GM21367 (cell line): ENCODE measurements around the gene PDCD5.
A peak's percentile ranks its signal among the peaks of the same experiment; 100 is the strongest.
"Not testable (repeated sequence)": the region's sequence is repeated elsewhere in the genome, so short reads cannot be mapped to it uniquely, and the experiment has no call there.

Experiments
- ATAC-seq: cut with Tn5 transposase; IDR thresholded peaks from one replicate; pipeline ENCODE4 v1.9.1; 2021; ENCODE audit not compliant: unreplicated experiment

PDCD5 gene

DNA sequence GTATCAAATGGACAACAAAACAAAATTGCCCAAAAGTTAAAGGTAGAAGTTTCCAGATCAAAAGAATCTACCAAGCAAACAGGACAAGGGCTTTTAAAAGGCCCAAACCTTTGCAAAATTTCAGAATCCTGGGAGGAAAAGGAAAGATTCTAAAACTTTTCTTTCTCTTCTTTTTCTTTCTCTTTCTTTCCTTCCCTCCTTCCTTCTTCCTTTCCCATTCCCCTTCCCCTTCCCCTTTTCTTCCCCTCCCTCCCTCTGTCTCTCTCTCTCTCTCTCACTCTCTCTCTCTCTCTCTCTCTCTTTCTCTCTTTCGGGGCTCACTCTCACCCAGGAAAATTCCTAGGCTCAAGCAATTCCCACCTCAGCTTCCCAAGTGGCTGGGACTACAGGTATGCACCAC is 4.2 kb upstream of the PDCD5 start:
- ATAC-seq: no peak

DNA sequence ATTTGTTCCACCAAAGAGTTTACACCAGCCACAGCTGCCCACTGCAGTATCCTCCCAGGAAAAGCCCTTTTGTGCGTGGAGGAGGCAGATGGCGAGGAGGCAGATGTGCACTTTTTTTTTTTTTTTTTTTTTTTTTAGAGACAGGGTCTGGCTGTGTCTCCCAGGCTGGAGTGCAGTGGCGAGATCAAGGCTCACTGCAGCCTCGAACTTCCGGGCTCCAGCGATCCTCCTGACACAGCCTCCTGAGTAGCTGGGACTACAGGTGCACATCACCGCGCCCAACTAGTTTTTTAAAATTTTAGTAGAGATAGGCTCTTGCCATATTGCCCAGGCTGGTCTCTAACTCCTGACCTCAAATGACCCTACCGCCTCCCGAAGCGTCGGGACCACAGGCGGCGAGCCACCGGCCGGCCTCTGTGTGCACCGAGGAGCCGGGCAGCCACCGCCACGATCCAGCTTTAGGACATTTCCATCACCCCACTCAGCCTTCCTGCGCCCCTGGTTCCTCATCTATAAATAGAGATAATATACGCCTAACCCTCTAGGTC is 563 bp upstream of the PDCD5 start:
- peak; percentile 17 for ATAC-seq

DNA sequence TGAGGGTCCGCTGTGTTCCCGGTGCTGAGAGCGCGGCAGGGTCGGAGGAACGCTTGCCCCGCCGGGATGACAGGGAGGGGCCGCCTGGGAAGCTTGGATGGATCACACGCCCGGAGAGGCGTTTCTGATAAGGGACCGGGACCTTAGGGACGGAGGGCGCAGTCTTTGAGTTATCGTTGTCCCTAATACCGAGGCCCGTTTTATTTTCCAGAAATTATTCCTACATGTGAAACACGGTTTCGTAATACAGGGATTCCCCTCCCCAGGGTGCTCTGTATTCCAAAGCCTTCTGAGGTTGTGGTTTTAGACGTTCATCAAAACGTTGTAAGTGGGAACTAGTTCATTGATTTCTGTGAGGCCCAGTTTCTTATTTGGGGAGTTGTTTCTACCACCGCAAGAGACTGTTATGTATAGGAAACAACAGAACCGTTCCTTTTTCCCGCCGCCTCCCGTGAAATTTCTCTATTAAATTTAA is 752 bp downstream of the PDCD5 start:
- no peak for ATAC-seq

DNA sequence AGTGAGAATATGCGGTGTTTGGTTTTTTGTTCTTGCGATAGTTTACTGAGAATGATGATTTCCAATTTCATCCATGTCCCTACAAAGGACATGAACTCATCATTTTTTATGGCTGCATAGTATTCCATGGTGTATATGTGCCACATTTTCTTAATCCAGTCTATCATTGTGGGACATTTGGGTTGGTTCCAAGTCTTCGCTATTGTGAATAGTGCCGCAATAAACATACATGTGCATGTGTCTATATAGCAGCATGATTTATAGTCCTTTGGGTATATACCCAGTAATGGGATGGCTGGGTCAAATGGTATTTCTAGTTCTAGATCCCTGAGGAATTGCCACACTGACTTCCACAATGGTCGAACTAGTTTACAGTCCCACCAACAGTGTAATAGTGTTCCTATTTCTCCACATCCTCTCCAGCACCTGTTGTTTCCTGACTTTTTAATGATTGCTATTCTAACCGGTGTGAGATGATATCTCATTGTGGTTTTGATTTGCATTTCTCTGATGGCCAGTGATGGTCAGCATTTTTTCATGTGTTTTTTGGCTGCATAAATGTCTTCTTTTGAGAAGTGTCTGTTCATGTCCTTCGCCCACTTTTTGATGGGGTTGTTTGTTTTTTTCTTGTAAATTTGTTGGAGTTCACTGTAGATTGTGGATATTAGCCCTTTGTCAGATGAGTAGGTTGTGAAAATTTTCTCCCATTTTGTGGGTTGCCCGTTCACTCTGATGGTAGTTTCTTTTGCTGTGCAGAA is 6.9 kb downstream of the PDCD5 start:
- ATAC-seq: not testable (repeated sequence)

DNA sequence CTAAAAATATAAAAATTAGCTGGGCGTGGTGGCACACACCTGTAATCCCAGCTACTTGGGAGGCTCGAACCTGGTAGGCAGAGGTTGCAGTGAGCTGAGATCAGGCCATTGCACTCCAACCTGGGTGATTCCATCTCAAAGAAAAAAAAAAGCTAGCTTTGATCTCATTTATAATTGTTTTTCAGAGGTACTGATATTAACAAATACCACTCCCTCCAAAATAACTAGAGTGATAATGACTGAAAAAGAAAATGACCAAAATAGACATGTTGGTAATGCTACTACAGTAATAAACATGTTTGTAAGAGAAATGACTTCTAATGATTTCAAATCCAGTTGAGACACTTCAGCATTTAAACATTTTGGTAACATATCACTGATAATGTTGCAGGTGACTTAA is 13.0 kb downstream of the PDCD5 start:
- no peak for ATAC-seq

DNA sequence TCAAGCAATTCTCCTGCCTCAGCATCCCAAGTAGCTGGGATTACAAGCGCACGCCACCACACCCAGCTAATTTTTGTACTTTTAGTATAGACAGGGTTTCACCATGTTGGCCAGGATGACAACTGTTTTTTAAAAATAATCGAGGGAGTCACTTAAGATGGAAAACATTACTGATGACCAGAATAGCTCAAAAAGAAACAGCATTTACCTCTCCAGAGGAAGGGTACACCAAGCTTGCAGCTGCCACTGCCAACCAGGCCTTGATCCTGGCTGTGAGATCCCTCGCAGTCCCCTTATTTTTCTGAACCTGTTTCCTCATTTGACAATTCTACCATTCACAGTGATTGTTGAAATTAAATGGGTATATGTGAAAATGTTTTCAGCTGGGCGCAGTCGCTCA is 14.5 kb downstream of the PDCD5 start:
- ATAC-seq: no peak

DNA sequence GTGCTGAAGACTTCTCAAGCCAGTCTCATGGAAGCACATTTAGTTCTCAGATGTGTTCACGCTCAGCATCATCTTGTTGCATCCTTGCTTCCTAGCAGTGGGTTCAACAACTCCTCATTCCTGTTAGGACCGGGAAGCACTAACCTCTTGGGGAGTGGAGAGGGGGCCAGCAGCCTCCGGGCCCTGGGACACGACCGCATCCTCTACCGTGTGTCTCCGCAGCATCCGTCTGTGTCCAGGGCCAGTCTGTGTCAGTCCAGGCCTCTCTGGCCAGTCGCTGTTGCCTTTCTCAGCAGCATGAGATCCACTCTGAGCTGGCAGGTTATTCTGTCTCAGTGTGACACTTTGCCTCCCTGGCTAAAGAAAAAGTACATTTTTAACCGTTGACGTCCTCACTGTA is 17.0 kb downstream of the PDCD5 start:
- ATAC-seq: no peak

DNA sequence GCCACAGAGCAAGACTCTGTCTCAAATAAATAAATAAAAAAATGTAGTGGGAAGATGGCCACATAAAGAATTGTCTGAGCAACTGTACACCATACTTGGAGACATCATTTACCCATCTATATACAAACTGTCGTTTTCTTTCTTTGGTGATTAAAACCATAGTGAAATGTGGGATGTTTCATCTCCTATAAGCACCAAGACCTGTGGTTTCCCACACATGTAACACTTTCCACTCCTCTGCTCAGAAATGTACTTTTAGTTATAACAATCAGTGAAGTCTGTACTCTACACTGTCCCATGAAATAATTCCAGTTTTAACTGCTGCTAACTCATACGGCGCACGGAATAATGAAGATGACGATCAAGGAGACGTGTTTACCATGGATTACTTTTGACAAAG is 18.3 kb downstream of the PDCD5 start:
- ATAC-seq: no peak

DNA sequence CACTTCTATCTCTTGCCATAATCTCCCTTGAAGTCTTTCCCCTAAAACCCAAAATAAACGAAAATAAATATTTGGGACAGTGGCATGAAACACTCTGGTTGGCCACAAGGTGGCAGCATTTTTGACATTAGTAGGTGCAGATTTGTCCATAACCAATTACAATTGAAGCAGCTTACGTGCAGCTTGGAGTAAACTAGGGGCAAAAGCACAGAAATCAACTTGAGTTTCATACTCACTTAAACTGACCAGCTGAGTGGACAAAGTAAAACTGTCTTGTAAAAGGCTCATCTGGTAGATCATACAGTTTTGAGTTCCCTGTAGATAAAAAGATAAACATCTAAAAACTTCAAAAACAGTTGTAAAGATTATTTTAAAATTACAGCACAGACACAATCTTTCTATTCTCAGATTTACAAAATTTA is 18.8 kb downstream of the PDCD5 start:
- ATAC-seq: no peak

DNA sequence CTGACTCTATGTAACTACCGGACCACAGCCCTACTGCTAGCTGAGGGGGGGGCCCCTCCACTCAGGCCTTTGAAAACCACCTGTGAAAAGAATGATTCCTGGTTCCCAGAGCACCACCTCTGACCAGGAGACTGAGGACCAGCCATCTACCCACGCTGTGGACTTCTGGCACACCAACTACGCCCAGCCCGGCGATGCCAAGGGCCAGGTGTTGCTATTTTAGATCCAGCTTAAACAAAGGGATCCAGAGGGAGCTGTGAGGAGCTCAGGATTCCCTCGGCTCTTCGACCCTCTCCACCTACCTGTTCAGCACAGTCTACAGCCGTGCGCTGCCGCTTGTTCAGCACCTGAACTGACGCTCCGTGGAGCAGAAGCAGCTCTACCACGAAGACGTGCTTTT is 23.0 kb downstream of the PDCD5 start:
- ATAC-seq: no peak

DNA sequence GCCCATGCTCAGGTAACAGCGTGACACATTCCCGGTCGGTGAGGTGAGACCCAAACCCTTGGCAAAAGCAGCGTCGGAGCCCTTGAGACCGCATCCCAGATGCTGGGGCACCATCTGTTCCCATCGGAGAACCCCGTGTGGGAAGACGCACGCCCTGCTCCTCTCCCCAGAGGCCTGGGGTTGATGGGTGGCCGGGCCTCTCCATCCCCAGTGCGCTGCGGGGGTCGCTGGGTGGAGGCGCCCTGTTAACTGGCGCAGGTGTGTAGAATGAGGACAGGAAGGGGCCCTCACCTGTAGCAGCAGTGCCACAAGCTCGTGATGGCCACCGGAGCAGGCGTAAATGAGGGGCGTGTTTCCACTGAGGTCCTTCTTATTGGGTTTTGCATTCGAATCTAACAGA is 24.6 kb downstream of the PDCD5 start:
- no peak for ATAC-seq

DNA sequence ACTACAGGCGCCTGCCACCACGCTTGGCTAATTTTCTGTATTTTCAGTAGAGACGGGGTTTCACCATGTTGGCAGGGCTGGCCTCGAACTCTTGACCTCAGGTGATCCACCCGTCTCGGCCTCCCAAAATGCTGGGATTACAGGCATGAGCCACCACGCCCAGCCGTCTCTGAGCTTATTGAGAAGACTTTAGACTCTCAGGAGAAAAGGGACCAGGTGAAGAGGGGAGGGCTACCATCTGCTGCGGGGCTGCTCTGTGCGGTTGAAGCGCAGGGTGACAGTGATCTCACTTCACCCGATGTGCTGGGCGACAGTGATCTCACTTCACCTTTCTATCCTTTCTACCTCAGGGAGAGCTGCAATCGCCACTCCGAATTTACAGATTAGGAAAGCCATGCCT is 25.3 kb downstream of the PDCD5 start:
- ATAC-seq: no peak

DNA sequence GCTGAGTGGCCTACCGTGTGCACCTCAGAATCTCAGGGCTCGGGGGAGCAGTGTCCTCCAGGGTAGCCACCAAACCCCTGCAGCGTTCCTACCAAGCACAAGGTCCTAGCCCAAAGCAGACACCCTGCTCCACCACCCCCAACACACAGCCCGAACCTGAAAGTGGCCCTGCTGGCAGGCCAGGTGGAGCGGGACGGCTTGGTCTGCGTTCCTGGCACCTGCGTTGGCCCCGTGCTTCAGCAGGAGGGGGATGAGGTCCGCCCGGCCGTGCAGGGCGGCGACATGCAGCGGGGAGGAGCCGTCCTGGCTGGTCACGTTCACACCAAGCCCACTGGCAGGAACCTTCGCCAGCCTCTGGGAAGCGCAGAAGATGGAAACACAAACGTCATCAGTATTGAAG is 26.5 kb downstream of the PDCD5 start:
- ATAC-seq: no peak

DNA sequence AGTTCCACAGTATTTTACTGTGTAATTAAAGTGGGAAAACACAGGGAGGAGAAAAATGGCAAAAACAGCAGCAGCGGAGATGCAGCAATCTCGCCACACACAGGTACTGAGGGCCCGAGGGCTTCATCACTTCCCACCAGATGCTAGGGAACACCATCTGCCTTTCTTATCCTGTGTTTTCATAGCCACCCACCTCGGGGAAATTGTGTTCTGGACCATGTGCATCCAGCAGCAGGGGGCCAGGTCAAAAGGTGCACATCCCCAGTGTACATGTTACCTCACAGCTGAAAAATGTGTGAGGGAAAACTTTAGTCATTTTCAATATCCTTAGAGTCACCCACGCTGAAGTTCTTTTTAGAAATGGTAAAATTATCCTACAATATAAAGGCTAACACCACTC is 30.2 kb downstream of the PDCD5 start:
- ATAC-seq: no peak

DNA sequence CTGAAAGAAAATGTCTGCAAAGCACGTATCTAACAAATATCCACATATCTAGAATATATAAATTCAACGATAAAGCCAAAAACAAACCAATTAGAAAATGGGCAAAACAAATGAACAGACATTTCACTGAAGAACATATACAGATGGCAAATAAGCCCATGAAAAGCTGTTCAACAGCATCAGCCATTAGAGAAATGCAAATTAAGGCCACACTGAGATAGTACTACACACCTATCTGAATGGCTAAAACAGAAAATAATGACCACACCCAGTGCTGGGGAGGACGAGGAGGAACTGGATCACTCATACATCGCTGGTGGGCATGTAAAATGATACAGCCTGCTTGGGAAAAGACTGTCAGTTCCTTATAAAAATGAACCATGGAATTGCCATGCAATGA is 32.0 kb downstream of the PDCD5 start:
- ATAC-seq: no peak

DNA sequence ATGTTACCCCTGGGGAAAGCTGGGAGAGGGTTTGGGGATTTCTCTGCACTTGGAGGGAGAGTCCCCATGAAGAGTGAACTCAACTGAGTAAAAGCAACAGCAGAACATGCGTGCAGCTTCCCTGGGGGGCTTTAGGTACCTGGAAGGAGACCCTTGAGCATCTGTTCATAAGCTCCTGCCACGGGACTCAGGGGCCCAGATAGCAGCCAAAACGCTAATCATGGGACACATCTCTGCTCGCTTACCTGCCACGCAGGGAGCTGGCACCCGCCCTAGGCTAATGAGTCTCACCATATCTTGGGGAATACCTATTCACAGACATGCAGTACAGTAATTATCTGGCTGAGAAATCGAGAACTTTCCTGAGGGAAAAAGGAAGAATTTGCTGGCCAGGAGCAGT is 33.9 kb downstream of the PDCD5 start:
- ATAC-seq: no peak

DNA sequence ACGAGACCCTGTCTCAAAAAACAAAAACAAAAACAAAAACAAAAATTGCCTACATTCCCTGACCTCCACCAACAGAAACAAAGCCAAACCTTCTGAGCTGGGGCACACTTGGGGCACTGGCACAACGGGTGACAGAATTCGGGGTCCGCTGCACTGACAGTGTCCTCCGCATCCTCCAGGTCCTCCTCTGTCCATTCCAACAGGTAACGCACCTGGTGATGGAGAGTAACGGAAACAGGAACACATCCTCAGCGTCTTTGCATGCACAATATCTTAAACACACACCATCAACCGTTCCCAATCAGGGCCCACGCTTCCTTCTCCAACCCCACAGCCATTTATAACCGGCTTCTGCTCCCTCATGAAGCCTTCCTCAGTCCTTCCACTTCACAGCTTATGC is 34.6 kb downstream of the PDCD5 start:
- no peak for ATAC-seq

DNA sequence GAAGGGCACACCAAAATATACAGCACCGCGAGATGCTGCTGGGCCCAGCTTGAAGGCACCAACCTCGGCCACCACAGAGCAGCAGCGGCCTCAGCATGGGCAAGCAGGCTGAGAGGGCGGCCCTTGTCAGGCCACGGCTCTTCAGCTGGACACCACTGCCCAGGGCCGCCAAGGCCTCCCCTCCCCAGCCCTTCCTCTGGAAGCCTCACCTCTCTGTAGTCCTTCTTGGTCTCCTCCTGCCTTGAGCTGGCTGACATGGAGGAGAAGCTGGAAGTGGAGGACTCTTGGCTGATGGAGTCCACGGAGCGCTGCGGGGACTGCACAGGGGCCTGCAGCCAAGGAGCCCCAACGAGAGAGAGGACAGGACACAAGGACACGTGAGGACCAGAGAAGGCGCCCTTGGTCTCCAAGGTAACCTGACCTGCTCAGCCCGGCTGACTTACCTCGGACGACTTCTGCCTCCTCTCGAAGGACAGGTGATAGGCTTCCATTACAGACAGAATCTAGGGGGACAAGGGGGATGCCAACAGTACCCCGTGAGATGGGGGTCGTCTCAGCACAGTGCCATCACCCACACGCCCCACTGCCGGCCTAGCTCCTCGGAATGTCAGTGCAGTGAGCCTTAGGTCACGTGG is 38.2 kb downstream of the PDCD5 start:
- ATAC-seq: no peak

DNA sequence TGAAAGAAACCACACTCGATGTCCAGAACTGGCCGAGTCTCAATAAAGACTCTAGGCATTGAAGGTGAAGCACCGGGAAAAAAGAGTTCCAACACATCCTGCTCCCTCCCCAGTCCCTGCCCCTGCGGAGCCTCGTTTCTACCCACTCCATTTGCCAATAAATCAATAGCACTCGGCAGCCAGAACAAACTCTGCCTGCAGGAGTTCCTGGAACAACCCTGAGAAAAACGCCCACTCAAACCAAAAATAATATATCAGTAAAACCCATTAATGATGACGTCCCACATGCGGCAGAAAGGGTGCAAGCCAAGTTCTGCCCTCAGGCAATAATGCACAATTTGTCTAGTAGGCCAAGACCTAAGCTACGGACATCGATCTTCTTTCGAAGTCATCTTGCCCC is 41.0 kb downstream of the PDCD5 start:
- ATAC-seq: no peak

DNA sequence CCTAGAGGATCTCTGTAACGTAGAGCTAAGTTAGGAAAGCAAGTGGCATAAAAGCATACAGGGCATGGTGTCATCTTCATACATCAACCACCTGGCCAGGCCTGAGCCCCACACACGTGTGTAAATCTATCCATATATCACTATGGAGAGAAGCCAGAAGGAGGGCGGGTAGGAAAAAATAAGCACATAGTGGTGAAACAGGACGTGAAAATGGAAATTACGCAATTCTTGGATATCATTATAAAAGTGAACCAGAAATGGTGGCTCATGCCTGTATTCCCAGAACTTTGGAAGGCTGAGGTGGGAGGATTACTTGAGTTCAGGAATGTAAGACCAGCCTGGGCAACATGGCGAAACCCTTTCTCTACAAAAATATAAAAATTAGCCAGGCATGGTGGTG is 43.4 kb downstream of the PDCD5 start:
- ATAC-seq: no peak

DNA sequence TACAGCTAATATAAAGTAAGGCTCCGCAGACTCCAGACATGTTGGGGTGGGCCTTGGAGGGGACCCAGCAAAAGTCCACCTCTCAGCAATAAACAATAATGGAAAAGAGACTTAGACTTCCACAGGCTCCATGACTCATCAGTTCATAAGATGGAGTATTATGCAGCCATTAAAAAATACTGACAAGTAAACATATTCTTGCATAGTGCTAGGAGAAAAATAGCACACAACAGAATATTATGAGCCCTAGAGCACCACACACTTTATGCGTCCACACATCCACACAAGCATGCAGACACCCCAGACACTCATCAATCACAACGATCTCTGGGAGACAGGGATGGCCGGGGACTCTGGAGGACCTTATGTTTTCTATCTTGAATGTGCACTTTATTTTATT is 46.0 kb downstream of the PDCD5 start:
- ATAC-seq: no peak

DNA sequence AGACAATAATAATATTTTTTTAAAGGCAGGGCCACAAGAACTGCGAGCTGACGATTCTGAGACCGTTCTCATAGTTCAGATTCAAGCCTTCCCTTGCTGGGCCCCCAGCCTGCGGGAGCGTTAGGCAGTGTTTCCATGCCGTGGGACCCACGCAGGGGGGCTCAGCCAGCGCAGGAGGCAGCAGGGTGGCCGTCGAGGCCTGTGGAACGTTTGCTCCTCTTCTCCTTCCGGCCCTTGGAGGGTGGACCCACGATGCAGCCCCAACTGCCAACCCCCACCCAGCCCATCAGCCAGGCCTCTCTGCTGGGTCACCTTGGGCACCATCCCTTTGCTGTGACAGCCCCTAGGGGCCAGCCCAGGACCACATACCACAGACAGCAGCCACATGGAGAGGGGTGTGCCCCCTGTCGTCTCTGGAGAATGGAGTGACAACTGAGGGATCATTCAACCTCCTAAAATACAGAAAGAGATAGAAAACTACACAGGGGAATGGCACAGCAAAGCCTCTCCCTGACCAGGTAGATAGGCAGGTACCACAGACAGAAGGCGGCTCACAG is 46.8 kb downstream of the PDCD5 start:
- no peak for ATAC-seq
